Measurements from ENCODE around the gene CACNA1I. TPM values are rescaled to one million over a fixed set of nuclear protein-coding genes. Genes with fewer than 3 reads are reported as not detected.

The CACNA1I gene
- polyA plus RNA-seq, 1 experiment: not detected

GRCh38 chr22:39597236-39597869 is 26.8 kb downstream of the CACNA1I start:
- no peak for TF ChIP-seq CTCF (IDR thresholded peaks at IDR 0.05; ENCODE audit: low read depth, low read length)
- peaks cover 28% of the 10 kb centered on the region for H3K27me3 ChIP-seq (ENCODE audit: control insufficient read depth, insufficient read depth, low read length)
- H3K4me3 ChIP-seq (ENCODE audit: low read depth, low read length): no peak overlapping the region
- CTCF ChIA-PET: no interaction called here
- no peaks in the 10 kb centered on the region; the same call in 1 of the 2 replicates for H3K9me3 ChIP-seq (ENCODE audit: control insufficient read depth, insufficient read depth, low read length)
- H3K27ac ChIP-seq (ENCODE audit: low read depth, low read length): no peak overlapping the region
- no peak for DNase-seq (ENCODE audit: low read depth, low spot score)
- POLR2A ChIA-PET: no interaction called here

- POLR2A ChIA-PET: no interaction called here
- H3K27me3 ChIP-seq (ENCODE audit: control insufficient read depth, insufficient read depth, low read length): peaks cover 32% of the 10 kb centered on the region
- CTCF ChIA-PET: no interaction called here
- DNase-seq (ENCODE audit: low read depth, low spot score): no peak
- H3K4me3 ChIP-seq (ENCODE audit: low read depth, low read length): no peak overlapping the region
- H3K9me3 ChIP-seq (ENCODE audit: control insufficient read depth, insufficient read depth, low read length): peaks cover 5% of the 10 kb centered on the region; the same call in 1 of the 2 replicates
- TF ChIP-seq CTCF (IDR thresholded peaks at IDR 0.05; ENCODE audit: low read depth, low read length): no peak
- H3K27ac ChIP-seq (ENCODE audit: low read depth, low read length): no peak overlapping the region
These were observed 27.7 kb downstream of the CACNA1I start for GRCh38 chr22:39598017-39598965.

- CTCF ChIA-PET: no interaction called here
These were observed 30.1 kb downstream of the CACNA1I start for GRCh38 chr22:39600491-39601179.

GRCh38 chr22:39601180-39601535 is 30.6 kb downstream of the CACNA1I start:
- no peak for TF ChIP-seq CTCF (IDR thresholded peaks at IDR 0.05; ENCODE audit: low read depth, low read length)
- POLR2A ChIA-PET: no interaction called here
- no peak for DNase-seq (ENCODE audit: low read depth, low spot score)
- Histone ChIP-seq H3K4me3 (ENCODE audit: low read depth, low read length) (no peak overlapping the region), H3K9me3 (ENCODE audit: control insufficient read depth, insufficient read depth, low read length) (peaks cover 5% of the 10 kb centered on the region; the same call in 1 of the 2 replicates), H3K27me3 (ENCODE audit: control insufficient read depth, insufficient read depth, low read length) (peaks cover 30% of the 10 kb centered on the region), H3K27ac (ENCODE audit: low read depth, low read length) (no peak overlapping the region)
- CTCF ChIA-PET: no interaction called here

More at GRCh38 chr22:39600491-39601179, 30.1 kb downstream of the CACNA1I start:
- Histone ChIP-seq H3K4me3 (ENCODE audit: low read depth, low read length) (no peak overlapping the region), H3K27ac (ENCODE audit: low read depth, low read length) (no peak overlapping the region), H3K27me3 (ENCODE audit: control insufficient read depth, insufficient read depth, low read length) (peaks cover 31% of the 10 kb centered on the region), H3K9me3 (ENCODE audit: control insufficient read depth, insufficient read depth, low read length) (peaks cover 5% of the 10 kb centered on the region; the same call in 1 of the 2 replicates)
- TF ChIP-seq CTCF (IDR thresholded peaks at IDR 0.05; ENCODE audit: low read depth, low read length): no peak
- DNase-seq (ENCODE audit: low read depth, low spot score): no peak
- POLR2A ChIA-PET: no interaction called here

Data from AG04450 (cell line).